Measurements from ENCODE around the gene HDAC4. TPM values are rescaled to one million over a fixed set of nuclear protein-coding genes. Genes with fewer than 3 reads are reported as not detected.
A peak's percentile ranks its signal among the peaks of the same experiment; 100 is the strongest.
"Not testable (repeated sequence)": the region's sequence is repeated elsewhere in the genome, so short reads cannot be mapped to it uniquely, and the experiment has no call there.

The HDAC4 gene
- total RNA-seq, 2 experiments from 2014 or later = 25.2 to 65.1 TPM

- no peak overlapping the region for H3K4me3 Mint-ChIP-seq
Measured at GRCh38 chr2:239081622-239082021, 319.2 kb downstream of the HDAC4 start.

DNA sequence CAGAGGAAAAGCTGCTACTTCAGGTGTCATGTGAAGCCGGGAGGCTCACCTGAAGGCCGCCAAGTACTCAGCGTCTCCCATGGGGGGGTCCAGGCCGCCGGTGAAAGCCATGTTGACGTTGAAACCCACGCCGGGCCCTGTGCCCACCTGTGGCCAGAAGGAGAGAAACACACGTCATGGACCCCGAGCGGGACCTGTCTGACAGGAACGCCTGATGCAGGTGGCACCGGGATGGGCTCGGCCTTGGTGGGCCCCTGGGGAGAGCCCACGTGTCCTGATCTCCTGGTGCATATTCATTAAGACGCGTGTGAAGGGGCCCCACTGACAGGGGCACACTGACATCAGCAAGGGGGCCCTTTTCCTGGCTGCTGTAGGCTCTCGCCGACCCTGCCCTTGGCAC is 319.8 kb downstream of the HDAC4 start:
- ATAC-seq (no peak), DNase-seq (no peak)
- Mint-ChIP-seq H3K4me3 (no peak overlapping the region), H3K9me3 (ENCODE audit: low read depth) (no peaks in the 10 kb centered on the region), H3K27me3 (no peaks in the 10 kb centered on the region), H3K4me1 (no peaks in the 10 kb centered on the region), H3K36me3 (peaks cover 3% of the 10 kb centered on the region), H3K27ac (no peak overlapping the region)
- CTCF ChIA-PET = no interaction called here

More at GRCh38 chr2:239081622-239082021, 319.2 kb downstream of the HDAC4 start:
- ATAC-seq (no peak), DNase-seq (no peak)
- H3K4me1 Mint-ChIP-seq = no peaks in the 10 kb centered on the region
- CTCF ChIA-PET = no interaction called here
- peaks cover 3% of the 10 kb centered on the region for H3K36me3 Mint-ChIP-seq
- no peaks in the 10 kb centered on the region for H3K9me3 Mint-ChIP-seq (ENCODE audit: low read depth)
- H3K27me3 Mint-ChIP-seq = no peaks in the 10 kb centered on the region
- H3K27ac Mint-ChIP-seq = no peak overlapping the region

DNA sequence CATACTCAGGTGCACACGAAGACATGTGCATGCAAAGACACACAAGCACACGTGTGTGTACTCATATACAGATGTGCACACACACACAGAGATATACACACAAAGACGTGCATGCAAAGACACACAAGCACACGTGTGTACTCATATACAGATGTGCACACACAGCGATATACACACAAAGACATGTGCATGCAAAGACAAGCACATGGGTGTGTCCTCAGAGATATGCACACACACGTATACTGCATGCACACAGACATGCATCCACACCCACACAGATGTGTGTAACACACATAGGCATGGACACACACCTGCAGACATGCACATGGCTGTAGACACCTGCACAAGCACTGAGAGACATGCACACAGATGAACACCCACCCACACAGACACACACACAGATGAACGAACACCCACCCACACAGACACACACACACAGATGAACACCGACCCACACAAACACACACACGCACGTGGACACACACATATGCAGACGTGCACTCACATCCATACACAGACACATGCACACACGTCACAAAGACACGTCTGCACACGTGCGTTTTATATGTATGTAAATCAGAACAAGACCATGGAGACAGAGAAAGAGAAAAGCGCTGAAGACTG is 321.0 kb downstream of the HDAC4 start:
- Mint-ChIP-seq H3K36me3 (peaks cover 3% of the 10 kb centered on the region), H3K27ac (no peak overlapping the region), H3K4me3 (no peak overlapping the region), H3K9me3 (ENCODE audit: low read depth) (no peaks in the 10 kb centered on the region), H3K27me3 (no peaks in the 10 kb centered on the region), H3K4me1 (no peaks in the 10 kb centered on the region)
- no peak for DNase-seq
- CTCF ChIA-PET = no interaction called here
- no peak for ATAC-seq

- ATAC-seq = no peak
- Mint-ChIP-seq H3K36me3 (peaks cover 1% of the 10 kb centered on the region), H3K4me1 (no peaks in the 10 kb centered on the region), H3K27me3 (no peaks in the 10 kb centered on the region), H3K9me3 (ENCODE audit: low read depth) (no peaks in the 10 kb centered on the region), H3K27ac (no peak overlapping the region), H3K4me3 (no peak overlapping the region)
- DNase-seq = no peak
- CTCF ChIA-PET = no interaction called here
Measured at GRCh38 chr2:239078128-239078924, 322.5 kb downstream of the HDAC4 start.

DNA sequence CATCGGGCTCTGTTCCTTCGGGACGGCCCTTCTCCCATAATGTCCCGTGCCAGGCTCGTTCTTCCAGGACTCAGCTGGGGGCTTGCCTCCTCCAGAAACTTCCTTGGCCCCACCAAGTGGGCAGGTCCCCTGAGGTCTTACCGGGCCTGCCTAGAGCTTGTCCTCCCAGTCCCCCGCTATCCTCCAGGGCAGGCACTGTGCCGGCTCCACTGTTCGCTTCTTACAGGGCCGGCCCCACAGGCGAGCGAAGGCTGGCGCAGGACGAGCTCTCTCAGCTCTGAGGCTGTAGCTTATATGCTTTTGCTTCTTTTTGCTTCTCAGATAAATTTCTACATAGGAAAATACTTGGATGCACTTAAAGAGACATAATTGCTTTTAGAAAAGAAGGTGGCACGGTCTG is 323.6 kb downstream of the HDAC4 start:
- no peak overlapping the region for H3K4me3 Mint-ChIP-seq

DNA sequence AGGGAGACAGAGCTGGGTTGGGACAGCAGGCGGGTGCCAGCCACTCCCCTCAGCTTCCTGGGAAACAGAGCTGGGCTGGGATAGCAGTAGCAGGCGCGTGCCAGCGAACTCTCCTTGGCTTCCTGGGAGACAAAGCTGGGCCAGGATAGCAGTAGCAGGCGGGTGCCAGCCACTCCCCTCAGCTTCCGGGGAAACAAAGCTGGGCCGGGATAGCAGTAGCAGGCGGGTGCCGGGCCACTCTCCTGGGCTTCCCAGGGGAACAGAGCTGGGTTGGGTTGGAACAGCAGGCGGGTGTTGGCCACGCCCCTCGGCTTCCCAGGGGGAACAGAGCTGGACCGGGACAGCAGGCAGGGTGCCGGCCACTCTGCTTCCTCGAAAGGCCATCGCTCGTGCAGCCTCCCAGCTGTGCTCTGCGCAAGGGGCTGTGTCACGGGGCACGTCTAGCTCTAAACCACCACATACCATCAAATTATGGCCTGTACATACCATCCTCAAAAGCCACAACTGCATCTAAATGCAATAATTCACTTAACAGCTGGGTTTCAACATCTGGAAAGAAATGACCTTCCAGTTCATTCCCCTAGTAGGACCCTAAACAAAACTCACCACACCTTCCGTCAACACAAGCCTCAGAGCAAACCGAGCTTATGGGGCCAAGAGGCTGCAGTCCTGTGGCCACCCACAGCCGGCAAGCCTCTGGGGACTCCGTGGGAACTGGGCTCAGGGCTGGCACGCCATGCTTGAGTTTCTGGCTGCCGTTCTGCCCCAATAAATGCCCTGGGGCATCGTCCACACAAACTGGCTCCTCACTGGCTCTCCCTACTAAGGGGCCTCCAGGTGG is 324.7 kb downstream of the HDAC4 start:
- peaks cover 11% of the 10 kb centered on the region for H3K36me3 Mint-ChIP-seq
- CTCF ChIA-PET = no interaction called here
- H3K27ac Mint-ChIP-seq = no peak overlapping the region
- H3K4me3 Mint-ChIP-seq = no peak overlapping the region
- no peaks in the 10 kb centered on the region for H3K27me3 Mint-ChIP-seq
- no peak for ATAC-seq
- no peaks in the 10 kb centered on the region for H3K9me3 Mint-ChIP-seq (ENCODE audit: low read depth)
- H3K4me1 Mint-ChIP-seq = no peaks in the 10 kb centered on the region
- no peak for DNase-seq

More for the DNA sequence above, 323.6 kb downstream of the HDAC4 start:
- Mint-ChIP-seq H3K27me3 (no peaks in the 10 kb centered on the region), H3K4me1 (no peaks in the 10 kb centered on the region), H3K36me3 (peaks cover 3% of the 10 kb centered on the region), H3K27ac (no peak overlapping the region), H3K9me3 (ENCODE audit: low read depth) (no peaks in the 10 kb centered on the region)
- ATAC-seq (no peak), DNase-seq (no peak)
- CTCF ChIA-PET = no interaction called here

GRCh38 chr2:239073745-239074530 is 326.9 kb downstream of the HDAC4 start:
- Mint-ChIP-seq H3K9me3 (ENCODE audit: low read depth) (no peaks in the 10 kb centered on the region), H3K27me3 (no peaks in the 10 kb centered on the region), H3K4me1 (peaks cover 3% of the 10 kb centered on the region), H3K27ac (no peak overlapping the region), H3K36me3 (peaks cover 9% of the 10 kb centered on the region), H3K4me3 (no peak overlapping the region)
- ATAC-seq (no peak), DNase-seq (no peak)
- CTCF ChIA-PET = no interaction called here

GRCh38 chr2:239073270-239073669 is 327.6 kb downstream of the HDAC4 start:
- H3K36me3 Mint-ChIP-seq = peaks cover 11% of the 10 kb centered on the region

DNA sequence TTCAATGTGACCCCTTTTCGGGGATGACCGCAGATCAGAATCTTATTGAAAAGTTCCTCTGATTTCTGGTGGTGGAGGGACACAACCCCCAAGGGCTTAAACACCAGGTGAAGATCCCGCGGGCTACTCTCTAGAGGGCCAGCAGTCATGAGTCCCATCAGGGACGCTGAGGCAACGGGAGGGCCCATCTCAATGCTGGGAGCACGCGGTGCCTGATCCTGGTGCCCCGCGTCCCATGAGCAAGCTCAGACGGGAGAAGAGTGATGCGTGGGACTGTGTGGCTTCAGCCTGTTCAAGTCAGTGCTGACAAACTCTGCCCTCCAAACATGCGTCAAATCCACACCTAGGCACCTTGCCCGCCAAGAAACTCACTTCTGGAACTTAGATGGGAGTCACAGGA is 328.0 kb downstream of the HDAC4 start:
- no peak overlapping the region for H3K27ac Mint-ChIP-seq
- H3K4me3 Mint-ChIP-seq = no peak overlapping the region
- DNase-seq (no peak), ATAC-seq (no peak)
- no peaks in the 10 kb centered on the region for H3K27me3 Mint-ChIP-seq
- peaks cover 3% of the 10 kb centered on the region for H3K4me1 Mint-ChIP-seq
- H3K9me3 Mint-ChIP-seq (ENCODE audit: low read depth) = no peaks in the 10 kb centered on the region
- CTCF ChIA-PET = no interaction called here
- H3K36me3 Mint-ChIP-seq = peaks cover 12% of the 10 kb centered on the region

More at GRCh38 chr2:239073270-239073669, 327.6 kb downstream of the HDAC4 start:
- CTCF ChIA-PET = no interaction called here
- ATAC-seq = no peak
- H3K4me3 Mint-ChIP-seq = no peak overlapping the region
- H3K27ac Mint-ChIP-seq = no peak overlapping the region
- H3K4me1 Mint-ChIP-seq = peaks cover 3% of the 10 kb centered on the region
- DNase-seq = no peak
- no peaks in the 10 kb centered on the region for H3K9me3 Mint-ChIP-seq (ENCODE audit: low read depth)
- H3K27me3 Mint-ChIP-seq = no peaks in the 10 kb centered on the region

DNA sequence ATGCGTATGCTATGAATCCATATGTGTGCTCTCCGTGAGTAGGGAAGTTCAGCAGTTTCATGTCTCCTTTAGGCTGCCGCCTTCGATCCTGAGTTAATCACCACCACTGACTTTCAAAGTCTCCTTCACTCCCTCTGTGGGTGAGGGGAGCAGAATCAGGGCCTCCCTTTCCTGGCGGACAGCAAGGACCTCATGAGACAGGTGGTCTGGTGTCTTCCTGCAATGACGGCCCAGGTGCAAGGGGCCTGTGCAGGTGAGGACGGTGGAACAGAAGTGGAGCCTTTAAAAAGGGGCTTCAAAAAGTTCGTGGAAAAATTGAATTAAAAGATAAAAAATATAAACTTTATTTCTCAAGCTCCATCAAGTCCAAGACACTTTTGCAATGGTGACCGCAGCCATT is 330.4 kb downstream of the HDAC4 start:
- Mint-ChIP-seq H3K27me3 (no peaks in the 10 kb centered on the region), H3K9me3 (ENCODE audit: low read depth) (no peaks in the 10 kb centered on the region), H3K27ac (no peak overlapping the region), H3K4me1 (peaks cover 3% of the 10 kb centered on the region), H3K36me3 (peaks cover 12% of the 10 kb centered on the region), H3K4me3 (no peak overlapping the region)
- no peak for ATAC-seq
- DNase-seq = no peak
- CTCF ChIA-PET = no interaction called here

DNA sequence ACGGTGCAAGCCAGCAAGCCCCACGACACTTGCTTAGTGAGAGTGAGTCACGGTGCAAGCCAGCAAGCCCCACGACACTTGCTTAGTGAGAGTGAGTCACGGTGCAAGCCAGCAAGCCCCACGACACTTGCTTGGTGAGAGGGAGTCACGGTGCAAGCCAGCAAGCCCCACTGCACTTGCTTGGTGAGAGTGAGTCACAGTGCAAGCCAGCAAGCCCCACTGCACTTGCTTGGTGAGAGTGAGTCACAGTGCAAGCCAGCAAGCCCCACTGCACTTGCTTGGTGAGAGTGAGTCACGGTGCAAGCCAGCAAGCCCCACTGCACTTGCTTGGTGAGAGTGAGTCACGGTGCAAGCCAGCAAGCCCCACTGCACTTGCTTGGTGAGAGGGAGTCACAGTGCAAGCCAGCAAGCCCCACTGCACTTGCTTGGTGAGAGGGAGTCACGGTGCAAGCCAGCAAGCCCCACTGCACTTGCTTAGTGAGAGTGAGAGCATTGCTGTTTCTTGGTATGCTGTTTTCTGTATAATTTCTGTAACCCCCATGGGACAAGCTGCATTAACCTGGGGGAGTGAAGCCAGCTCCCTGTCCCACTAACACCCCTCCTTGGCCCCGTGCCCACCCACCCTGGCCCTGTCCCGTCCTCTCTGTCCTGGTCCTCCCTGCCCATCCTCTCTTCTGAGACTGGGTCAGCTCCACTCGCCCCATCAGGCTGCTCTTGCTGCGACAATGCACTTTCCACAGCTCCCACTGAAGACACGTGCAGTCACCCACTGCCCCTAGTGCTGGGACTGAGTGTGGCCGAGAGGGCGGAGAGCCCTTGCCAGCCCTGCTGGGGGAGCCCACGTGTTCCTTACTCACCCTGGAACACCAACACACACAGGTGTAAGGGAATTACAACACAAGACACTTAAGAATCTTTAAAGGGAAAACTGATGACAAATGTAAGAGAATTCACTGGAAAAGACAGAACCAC is 331.2 kb downstream of the HDAC4 start:
- H3K4me3 Mint-ChIP-seq; H3K4me1 Mint-ChIP-seq; H3K9me3 Mint-ChIP-seq (ENCODE audit: low read depth); ATAC-seq; CTCF ChIA-PET; DNase-seq; H3K27me3 Mint-ChIP-seq: not testable (repeated sequence)
- Mint-ChIP-seq H3K36me3 (peaks cover 12% of the 10 kb centered on the region), H3K27ac (peak overlapping the region; percentile 22)

DNA sequence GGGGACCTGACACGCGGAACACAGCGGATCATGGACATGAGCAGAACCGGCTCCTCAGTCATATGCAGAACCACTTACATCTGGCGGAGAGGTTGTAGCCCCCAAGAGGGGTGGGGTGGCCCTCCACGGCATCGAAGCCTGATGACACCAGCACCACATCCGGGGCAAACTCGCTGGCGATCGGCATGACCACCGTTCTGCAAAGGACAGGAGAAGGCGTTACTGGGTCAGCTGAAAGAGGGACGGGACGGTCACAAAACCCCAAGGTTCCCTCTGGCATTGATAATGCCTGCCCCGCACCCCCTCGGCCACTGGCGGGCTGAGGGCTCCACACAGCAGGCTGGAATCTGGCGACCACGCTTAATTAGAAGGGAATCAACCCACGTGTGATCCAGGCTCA is 332.4 kb downstream of the HDAC4 start:
- no peak overlapping the region for H3K4me3 Mint-ChIP-seq
- H3K4me1 Mint-ChIP-seq = peaks cover 3% of the 10 kb centered on the region
- no peaks in the 10 kb centered on the region for H3K9me3 Mint-ChIP-seq (ENCODE audit: low read depth)
- peaks cover 12% of the 10 kb centered on the region for H3K36me3 Mint-ChIP-seq
- no peak for ATAC-seq
- CTCF ChIA-PET = interaction anchor here (1.0 kb wide), 1 partner anchor 22 kb away, joined by 3 read pairs; no protein-coding TSS in a partner anchor
- DNase-seq = no peak
- no peaks in the 10 kb centered on the region for H3K27me3 Mint-ChIP-seq
- no peak overlapping the region for H3K27ac Mint-ChIP-seq

Measured in activated CD8-positive, alpha-beta memory T cell treated with anti-CD3 and anti-CD28 coated beads, Interleukin-2, amount 10 ng/mL, durations not matched to agents 7 days and 5 days (primary cell).